SK-N-MC (cell line): ENCODE results near the gene CKAP2L.

Experiments used
- EZH2 ChIP-seq: fragments of 200-600 bp; sonication (generic); IDR thresholded peaks from one replicate; pipeline ENCODE4 v1.6.1; 2017; ENCODE audit warnings: antibody characterized with exemption
- FOXP2 ChIP-seq: optimal IDR thresholded peaks from 2 replicates; pipeline ENCODE3; 2011; ENCODE audit warnings: mild to moderate bottlenecking, moderate library complexity; ENCODE audit not compliant: insufficient read depth; ENCODE audit errors: extremely low read length, control extremely low read depth
- POLR2AphosphoS5 ChIP-seq: IDR thresholded peaks from 2 replicates; pipeline ENCODE4 v1.6.1; 2012; ENCODE audit warnings: mild to moderate bottlenecking, low read depth, low read length, borderline replicate concordance

DNA sequence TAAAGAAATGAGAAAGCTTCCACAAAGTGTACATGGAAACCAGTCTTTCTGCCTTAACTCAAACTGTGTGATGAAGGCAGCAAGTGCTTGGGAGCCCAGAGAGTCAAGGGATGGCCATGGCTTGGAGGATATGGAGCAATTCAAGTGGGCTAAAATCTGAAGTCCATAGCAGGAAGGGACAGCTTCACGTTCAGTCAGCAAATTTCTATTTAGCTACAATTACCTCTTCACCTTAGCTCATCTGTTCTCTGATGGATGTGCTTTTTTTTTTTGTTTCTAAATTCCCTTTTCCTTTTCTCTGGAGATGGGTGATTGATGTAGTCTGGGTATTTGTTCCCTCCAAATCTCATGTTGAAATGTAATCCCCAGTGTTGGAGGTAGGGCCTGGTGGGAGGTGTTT lies 24.8 kb upstream of the CKAP2L start:
- TF ChIP-seq EZH2 (no peak), POLR2AphosphoS5 (no peak), FOXP2 (no peak)
